ENCODE results near the gene NEDD4L. TPM values are rescaled to one million over a fixed set of nuclear protein-coding genes. Genes with fewer than 3 reads are reported as not detected.

NEDD4L gene
- total RNA-seq, 5 donors from 2014 or later (not counting 1 experiment from before 2014, with no cell fraction given): 4.4 to 10.7 (median 6.7) TPM

GRCh38 chr18:58362829-58363271 lies 318.8 kb downstream of the NEDD4L start:
- no peak overlapping the region for H3K27ac ChIP-seq (ENCODE audit: low read length)
- H3K36me3 ChIP-seq (ENCODE audit: control insufficient read depth in 2 of 2, extremely low read depth in 1 of 2, insufficient read depth in 1 of 2, low read length in 1 of 2): no peaks in the 10 kb centered on the region
- no peaks in the 10 kb centered on the region for H3K4me1 ChIP-seq (ENCODE audit: control insufficient read depth in 1 of 2, extremely low read depth in 1 of 2, insufficient read depth in 2 of 2, low read length in 2 of 2)
- ChIA-PET POLR2A (no interaction called here), CTCF (no interaction called here)
- no CpG with 5 or more reads among the region's 2 CpGs for WGBS (ENCODE audit: insufficient coverage)
- Mint-ChIP-seq H3K27me3 (no peaks in the 10 kb centered on the region), H3K9me3 (no peaks in the 10 kb centered on the region), H3K27ac (no peak overlapping the region), H3K4me1 (peaks cover 0 to 6% (median 0%) of the 10 kb centered on the region in 3 donors), H3K36me3 (peaks cover 3% of the 10 kb centered on the region), H3K4me3 (no peak overlapping the region)
- ATAC-seq (replicated peaks in 1 of 4): no peak
- H3K27me3 ChIP-seq (replicated peaks in 1 of 2; ENCODE audit: control insufficient read depth in 2 of 2, extremely low read depth in 1 of 2, insufficient read depth in 2 of 2, low read length in 1 of 2): no peaks in the 10 kb centered on the region
- H3K9me3 ChIP-seq: no peaks in the 10 kb centered on the region
- H3K4me3 ChIP-seq (ENCODE audit: control insufficient read depth in 1 of 2, extremely low read depth in 1 of 2, low read length in 1 of 2): no peak overlapping the region
- DNase-seq: no peak

DNA sequence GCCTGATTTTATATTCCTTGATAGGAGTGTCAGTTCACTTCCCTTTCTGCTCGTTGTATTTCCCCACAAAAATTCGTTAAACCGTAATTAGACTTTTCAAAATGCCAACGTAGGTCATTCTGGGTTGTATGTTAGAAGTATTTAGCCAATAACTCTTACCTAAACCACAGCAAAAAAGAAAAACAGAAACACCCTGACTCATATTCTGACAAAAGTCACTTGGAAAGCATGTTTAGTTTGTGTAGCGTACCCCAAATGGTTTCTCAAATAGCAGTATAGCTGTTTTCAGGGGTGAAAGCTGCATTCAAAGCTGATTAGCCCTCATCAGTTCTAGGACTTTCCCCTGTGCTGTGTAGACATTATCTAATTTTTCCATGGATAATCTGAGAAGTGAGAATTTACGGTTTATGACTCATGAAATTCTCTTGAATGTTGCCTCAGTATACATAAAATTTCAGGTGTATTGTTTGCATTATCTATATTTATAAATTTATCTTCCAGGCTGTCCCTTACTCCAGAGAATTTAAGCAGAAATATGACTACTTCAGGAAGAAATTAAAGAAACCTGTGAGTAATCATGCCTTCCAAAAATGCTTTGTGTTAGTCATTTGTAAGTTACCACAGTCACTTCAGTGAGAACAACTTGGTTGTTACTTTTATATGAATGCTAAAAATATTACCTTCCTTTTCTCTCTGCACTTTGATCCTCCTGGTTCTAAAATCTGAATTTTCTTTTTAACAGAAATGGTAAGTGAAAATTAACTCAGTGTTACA lies 319.9 kb downstream of the NEDD4L start:
- no peak for DNase-seq
- Histone ChIP-seq H3K4me3 (ENCODE audit: control insufficient read depth in 1 of 2, extremely low read depth in 1 of 2, low read length in 1 of 2) (no peak overlapping the region), H3K27ac (ENCODE audit: low read length) (no peak overlapping the region), H3K36me3 (ENCODE audit: control insufficient read depth in 2 of 2, extremely low read depth in 1 of 2, insufficient read depth in 1 of 2, low read length in 1 of 2) (no peaks in the 10 kb centered on the region), H3K27me3 (replicated peaks in 1 of 2; ENCODE audit: control insufficient read depth in 2 of 2, extremely low read depth in 1 of 2, insufficient read depth in 2 of 2, low read length in 1 of 2) (no peaks in the 10 kb centered on the region), H3K9me3 (no peaks in the 10 kb centered on the region), H3K4me1 (ENCODE audit: control insufficient read depth in 1 of 2, extremely low read depth in 1 of 2, insufficient read depth in 2 of 2, low read length in 2 of 2) (no peaks in the 10 kb centered on the region)
- no peak overlapping the region for H3K27ac Mint-ChIP-seq
- H3K36me3 Mint-ChIP-seq: peaks cover 6% of the 10 kb centered on the region
- no peak overlapping the region for H3K4me3 Mint-ChIP-seq
- CTCF ChIA-PET: no interaction called here
- 83% methylated on average over 1 of the region's 6 CpGs for WGBS (ENCODE audit: insufficient coverage)
- no peaks in the 10 kb centered on the region for H3K9me3 Mint-ChIP-seq
- POLR2A ChIA-PET: no interaction called here
- no peak for ATAC-seq (replicated peaks in 1 of 4)
- no peaks in the 10 kb centered on the region for H3K27me3 Mint-ChIP-seq
- H3K4me1 Mint-ChIP-seq: peaks cover 0 to 6% (median 0%) of the 10 kb centered on the region in 3 donors

DNA sequence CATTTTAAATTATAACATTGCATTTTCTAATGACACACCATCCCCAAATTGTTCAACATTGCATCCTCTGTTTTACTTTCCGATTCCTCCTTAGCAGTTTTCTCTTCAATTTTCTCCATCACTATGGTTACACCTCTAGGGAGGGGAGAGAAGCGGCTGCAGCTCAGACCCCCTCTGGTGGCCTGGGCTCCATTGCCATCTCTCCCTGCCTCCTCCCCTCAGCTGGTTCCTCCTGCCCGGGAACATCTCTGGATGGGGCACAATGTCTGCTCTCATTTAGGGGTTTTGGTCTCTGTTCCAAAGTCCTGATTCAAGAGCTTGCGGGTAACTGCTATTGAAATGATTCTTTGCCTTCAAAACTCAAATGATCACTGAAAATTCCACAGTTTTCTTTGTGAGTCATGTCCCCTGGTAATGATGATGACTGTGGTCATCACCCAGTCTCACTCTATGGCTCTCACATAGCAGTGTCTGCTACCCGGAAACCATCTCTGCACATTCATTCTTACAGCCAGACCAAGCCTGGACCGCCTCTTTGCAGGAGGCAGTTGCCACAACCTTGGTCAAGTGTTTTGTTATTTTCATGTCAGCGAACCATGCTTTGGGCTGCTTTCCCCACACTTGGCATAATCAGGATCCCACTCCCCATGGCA lies 321.0 kb downstream of the NEDD4L start:
- POLR2A ChIA-PET: no interaction called here
- 83% methylated on average over 1 of the region's 7 CpGs for WGBS (ENCODE audit: insufficient coverage)
- CTCF ChIA-PET: no interaction called here
- Histone ChIP-seq H3K27ac (ENCODE audit: low read length) (no peak overlapping the region), H3K4me1 (ENCODE audit: control insufficient read depth in 1 of 2, extremely low read depth in 1 of 2, insufficient read depth in 2 of 2, low read length in 2 of 2) (no peaks in the 10 kb centered on the region), H3K4me3 (ENCODE audit: control insufficient read depth in 1 of 2, extremely low read depth in 1 of 2, low read length in 1 of 2) (no peak overlapping the region), H3K9me3 (no peaks in the 10 kb centered on the region), H3K36me3 (ENCODE audit: control insufficient read depth in 2 of 2, extremely low read depth in 1 of 2, insufficient read depth in 1 of 2, low read length in 1 of 2) (no peaks in the 10 kb centered on the region), H3K27me3 (replicated peaks in 1 of 2; ENCODE audit: control insufficient read depth in 2 of 2, extremely low read depth in 1 of 2, insufficient read depth in 2 of 2, low read length in 1 of 2) (no peaks in the 10 kb centered on the region)
- ATAC-seq (replicated peaks in 1 of 4) (no peak), DNase-seq (no peak)
- Mint-ChIP-seq H3K27ac (no peak overlapping the region), H3K4me1 (peaks cover 0 to 6% (median 0%) of the 10 kb centered on the region in 3 donors), H3K36me3 (peaks cover 7% of the 10 kb centered on the region), H3K27me3 (no peaks in the 10 kb centered on the region), H3K4me3 (no peak overlapping the region), H3K9me3 (no peaks in the 10 kb centered on the region)

DNA sequence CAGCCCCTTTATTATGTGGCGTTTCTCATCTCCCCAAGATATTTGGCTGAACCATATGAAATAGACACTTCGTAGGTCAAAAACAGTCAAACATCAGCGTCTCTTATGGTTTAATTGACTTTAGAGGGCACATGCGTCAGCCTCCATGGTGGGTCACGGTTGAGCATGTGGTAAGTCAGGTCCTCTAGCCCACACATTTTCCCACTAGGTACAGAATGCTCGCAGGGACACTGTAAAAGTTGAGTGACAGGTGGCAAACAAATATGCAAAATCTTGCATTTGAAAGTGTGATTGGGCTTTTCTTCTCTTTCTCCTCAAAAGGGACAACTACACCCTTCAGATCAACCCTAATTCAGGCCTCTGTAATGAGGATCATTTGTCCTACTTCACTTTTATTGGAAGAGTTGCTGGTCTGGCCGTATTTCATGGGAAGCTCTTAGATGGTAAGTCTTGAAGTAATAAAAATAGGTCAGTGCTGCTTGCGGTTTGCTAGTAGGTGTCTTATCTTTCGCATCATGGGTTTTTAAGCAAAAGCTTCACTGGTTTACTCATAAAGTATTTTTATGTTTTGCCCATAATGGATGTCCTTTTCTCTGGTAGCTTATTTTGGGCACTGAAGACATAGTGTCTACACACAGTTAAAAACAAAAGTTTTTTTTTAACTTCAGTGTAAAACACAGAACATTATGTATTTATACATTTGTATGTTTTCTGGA lies 323.6 kb downstream of the NEDD4L start:
- H3K9me3 Mint-ChIP-seq: no peaks in the 10 kb centered on the region
- peaks cover 0 to 6% (median 0%) of the 10 kb centered on the region in 3 donors for H3K4me1 Mint-ChIP-seq
- H3K4me3 Mint-ChIP-seq: no peak overlapping the region
- 80% methylated on average over 3 of the region's 9 CpGs for WGBS (ENCODE audit: insufficient coverage)
- H3K4me3 ChIP-seq (ENCODE audit: control insufficient read depth in 1 of 2, extremely low read depth in 1 of 2, low read length in 1 of 2): no peak overlapping the region
- no peak overlapping the region for H3K27ac ChIP-seq (ENCODE audit: low read length)
- POLR2A ChIA-PET: no interaction called here
- no peaks in the 10 kb centered on the region for H3K36me3 ChIP-seq (ENCODE audit: control insufficient read depth in 2 of 2, extremely low read depth in 1 of 2, insufficient read depth in 1 of 2, low read length in 1 of 2)
- H3K4me1 ChIP-seq (ENCODE audit: control insufficient read depth in 1 of 2, extremely low read depth in 1 of 2, insufficient read depth in 2 of 2, low read length in 2 of 2): no peaks in the 10 kb centered on the region
- ATAC-seq (replicated peaks in 1 of 4) (no peak), DNase-seq (peak in 1 of 35 experiments; percentile 7)
- no peaks in the 10 kb centered on the region for H3K27me3 ChIP-seq (replicated peaks in 1 of 2; ENCODE audit: control insufficient read depth in 2 of 2, extremely low read depth in 1 of 2, insufficient read depth in 2 of 2, low read length in 1 of 2)
- H3K36me3 Mint-ChIP-seq: peaks cover 21% of the 10 kb centered on the region
- CTCF ChIA-PET: interaction anchor here in 1 of 2 donors (0.6 kb wide), 1 partner anchor 402 kb away, joined by 4 read pairs; no protein-coding TSS in a partner anchor
- H3K27me3 Mint-ChIP-seq: no peaks in the 10 kb centered on the region
- no peaks in the 10 kb centered on the region for H3K9me3 ChIP-seq
- peak overlapping the region in 1 of 2 donors; percentile 47 for H3K27ac Mint-ChIP-seq

- ATAC-seq (replicated peaks in 1 of 4) (no peak), DNase-seq (no peak)
- peaks cover 31% of the 10 kb centered on the region for H3K36me3 Mint-ChIP-seq
- ChIA-PET CTCF (no interaction called here), POLR2A (no interaction called here)
- H3K9me3 Mint-ChIP-seq: no peaks in the 10 kb centered on the region
- H3K4me1 ChIP-seq (ENCODE audit: control insufficient read depth in 1 of 2, extremely low read depth in 1 of 2, insufficient read depth in 2 of 2, low read length in 2 of 2): no peaks in the 10 kb centered on the region
- H3K27ac ChIP-seq (ENCODE audit: low read length): no peak overlapping the region
- no peak overlapping the region for H3K4me3 ChIP-seq (ENCODE audit: control insufficient read depth in 1 of 2, extremely low read depth in 1 of 2, low read length in 1 of 2)
- no peak overlapping the region for H3K4me3 Mint-ChIP-seq
- no peaks in the 10 kb centered on the region for H3K36me3 ChIP-seq (ENCODE audit: control insufficient read depth in 2 of 2, extremely low read depth in 1 of 2, insufficient read depth in 1 of 2, low read length in 1 of 2)
- peaks cover 0 to 6% (median 0%) of the 10 kb centered on the region in 3 donors for H3K4me1 Mint-ChIP-seq
- no peaks in the 10 kb centered on the region for H3K27me3 ChIP-seq (replicated peaks in 1 of 2; ENCODE audit: control insufficient read depth in 2 of 2, extremely low read depth in 1 of 2, insufficient read depth in 2 of 2, low read length in 1 of 2)
- H3K9me3 ChIP-seq: no peaks in the 10 kb centered on the region
- H3K27me3 Mint-ChIP-seq: no peaks in the 10 kb centered on the region
- no peak overlapping the region for H3K27ac Mint-ChIP-seq
- WGBS (ENCODE audit: insufficient coverage): 98% methylated on average over 9 of the region's 10 CpGs
These were observed 325.6 kb downstream of the NEDD4L start for GRCh38 chr18:58369616-58370015.

DNA sequence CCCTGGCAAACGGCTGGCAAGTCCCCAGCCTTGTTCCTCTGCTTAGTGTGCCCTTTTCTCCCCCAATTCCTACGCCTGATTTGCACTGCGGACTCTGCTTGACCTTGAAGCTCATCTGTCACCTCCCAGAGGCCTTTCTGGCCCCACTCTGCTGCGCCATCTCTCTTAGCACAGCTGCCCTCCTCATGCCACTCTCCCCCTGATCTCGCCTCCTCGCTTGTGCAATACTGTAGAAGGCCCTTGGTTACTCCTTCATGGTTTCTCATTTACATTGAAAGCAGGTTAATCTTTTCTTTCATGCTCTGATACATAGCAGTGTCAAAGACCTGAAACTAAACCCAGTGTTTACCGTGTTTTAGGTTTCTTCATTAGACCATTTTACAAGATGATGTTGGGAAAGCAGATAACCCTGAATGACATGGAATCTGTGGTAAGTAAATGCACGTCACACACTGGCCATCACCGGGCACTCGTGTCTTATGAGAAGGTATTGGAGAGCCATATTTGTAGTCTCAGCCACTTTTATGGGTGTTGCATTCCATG lies 326.1 kb downstream of the NEDD4L start:
- WGBS (ENCODE audit: insufficient coverage): 84% methylated on average over 8 of the region's 10 CpGs
- Histone ChIP-seq H3K27ac (ENCODE audit: low read length) (no peak overlapping the region), H3K9me3 (no peaks in the 10 kb centered on the region), H3K4me3 (ENCODE audit: control insufficient read depth in 1 of 2, extremely low read depth in 1 of 2, low read length in 1 of 2) (no peak overlapping the region), H3K36me3 (ENCODE audit: control insufficient read depth in 2 of 2, extremely low read depth in 1 of 2, insufficient read depth in 1 of 2, low read length in 1 of 2) (no peaks in the 10 kb centered on the region), H3K4me1 (ENCODE audit: control insufficient read depth in 1 of 2, extremely low read depth in 1 of 2, insufficient read depth in 2 of 2, low read length in 2 of 2) (no peaks in the 10 kb centered on the region), H3K27me3 (replicated peaks in 1 of 2; ENCODE audit: control insufficient read depth in 2 of 2, extremely low read depth in 1 of 2, insufficient read depth in 2 of 2, low read length in 1 of 2) (no peaks in the 10 kb centered on the region)
- peaks cover 0 to 6% (median 0%) of the 10 kb centered on the region in 3 donors for H3K4me1 Mint-ChIP-seq
- no peaks in the 10 kb centered on the region for H3K9me3 Mint-ChIP-seq
- H3K4me3 Mint-ChIP-seq: no peak overlapping the region
- ChIA-PET CTCF (no interaction called here), POLR2A (no interaction called here)
- H3K27ac Mint-ChIP-seq: no peak overlapping the region
- no peak for ATAC-seq (replicated peaks in 1 of 4)
- H3K36me3 Mint-ChIP-seq: peaks cover 31% of the 10 kb centered on the region
- DNase-seq: no peak
- H3K27me3 Mint-ChIP-seq: no peaks in the 10 kb centered on the region

All from T-cell (primary cell).